Lower lobe of right lung (tissue), 2 donors: ENCODE results near the gene COX15. TPM values are rescaled to one million over a fixed set of nuclear protein-coding genes. Genes with fewer than 3 reads are reported as not detected.

Experiments used
- ATAC-seq, 2 donors: fragments of 200-7000 bp; cut with Tn5 transposase; one replicate each; pipeline ENCODE4 v1.9.1; 2020 to 2022; ENCODE audit warnings: mild to moderate bottlenecking in 2 of 2, moderate library complexity in 2 of 2
- DNase-seq: peaks from one replicate; pipeline ENCODE4 v3.0.0-alpha.2; 2020
- H3K27ac ChIP-seq: fragments of 200-600 bp; one replicate; pipeline ENCODE4 v1.8.0; 2022
- H3K27me3 ChIP-seq: fragments of 200-600 bp; one replicate; pipeline ENCODE4 v1.8.0; 2022; ENCODE audit warnings: low read depth
- H3K36me3 ChIP-seq: fragments of 200-600 bp; one replicate; pipeline ENCODE4 v1.8.0; 2022; ENCODE audit warnings: mild to moderate bottlenecking
- H3K4me1 ChIP-seq: fragments of 200-600 bp; one replicate; pipeline ENCODE4 v1.8.0; 2022
- H3K4me3 ChIP-seq: fragments of 200-600 bp; one replicate; pipeline ENCODE4 v1.8.0; 2022; ENCODE audit warnings: mild to moderate bottlenecking
- H3K9me3 ChIP-seq: fragments of 200-600 bp; one replicate; pipeline ENCODE4 v1.8.0; 2022
- intact Hi-C: fragments of 100-400 bp; cut with DNase I; formaldehyde crosslinking; loops from one replicate; pipeline ENCODE4 v1.11.0; 2022
- total RNA-seq: library from RNA; stranded (reverse); fragmentation: NEBNext Ultra II Directional; extraction: Animal tissue kit (Norgen Biotek cat#: 25700); gene quantifications from one replicate; pipeline ENCODE4 v1.2.1, GENCODE V29; 2021
- TF ChIP-seq, protein P1 (sequence below): fragments of 200-600 bp; IDR thresholded peaks from one replicate; pipeline ENCODE4 v1.8.0; 2022; ENCODE audit warnings: antibody characterized with exemption, mild to moderate bottlenecking
- donor health status: DM: no; HTN: yes; CAD: no; lungs with severe emphysema.

Gene COX15
- total RNA-seq, 1 donor from 2014 or later = 33.1 TPM

DNA sequence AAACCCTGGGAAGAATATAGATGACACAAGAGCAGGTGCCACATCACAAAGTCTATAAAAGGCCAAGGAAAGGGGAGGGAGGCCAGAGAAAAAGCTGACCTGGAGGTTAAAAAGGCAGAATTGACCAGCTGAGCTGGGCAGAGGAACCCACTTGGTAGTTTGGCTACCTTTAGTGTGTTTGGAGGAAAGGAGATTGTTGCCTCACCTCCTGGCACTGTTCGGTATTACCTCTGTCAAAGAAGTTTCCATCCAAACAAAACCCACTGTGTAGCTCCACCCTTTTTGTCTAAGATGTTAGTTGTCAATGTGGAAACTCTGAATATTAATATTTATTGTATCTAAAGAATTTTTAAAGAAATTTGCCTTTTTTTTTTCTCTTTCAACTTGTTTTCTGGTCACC, 49.2 kb downstream of the COX15 start:
- H3K27me3 ChIP-seq = no peaks in the 10 kb centered on the region
- no peak for ATAC-seq
- no peak for DNase-seq

More for the DNA sequence above, 49.2 kb downstream of the COX15 start:
- TF ChIP-seq, protein P1, sequence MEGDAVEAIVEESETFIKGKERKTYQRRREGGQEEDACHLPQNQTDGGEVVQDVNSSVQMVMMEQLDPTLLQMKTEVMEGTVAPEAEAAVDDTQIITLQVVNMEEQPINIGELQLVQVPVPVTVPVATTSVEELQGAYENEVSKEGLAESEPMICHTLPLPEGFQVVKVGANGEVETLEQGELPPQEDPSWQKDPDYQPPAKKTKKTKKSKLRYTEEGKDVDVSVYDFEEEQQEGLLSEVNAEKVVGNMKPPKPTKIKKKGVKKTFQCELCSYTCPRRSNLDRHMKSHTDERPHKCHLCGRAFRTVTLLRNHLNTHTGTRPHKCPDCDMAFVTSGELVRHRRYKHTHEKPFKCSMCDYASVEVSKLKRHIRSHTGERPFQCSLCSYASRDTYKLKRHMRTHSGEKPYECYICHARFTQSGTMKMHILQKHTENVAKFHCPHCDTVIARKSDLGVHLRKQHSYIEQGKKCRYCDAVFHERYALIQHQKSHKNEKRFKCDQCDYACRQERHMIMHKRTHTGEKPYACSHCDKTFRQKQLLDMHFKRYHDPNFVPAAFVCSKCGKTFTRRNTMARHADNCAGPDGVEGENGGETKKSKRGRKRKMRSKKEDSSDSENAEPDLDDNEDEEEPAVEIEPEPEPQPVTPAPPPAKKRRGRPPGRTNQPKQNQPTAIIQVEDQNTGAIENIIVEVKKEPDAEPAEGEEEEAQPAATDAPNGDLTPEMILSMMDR = no peak
- intact Hi-C loops = no loop called here
- H3K4me1 ChIP-seq = no peaks in the 10 kb centered on the region
- H3K9me3 ChIP-seq = no peaks in the 10 kb centered on the region
- H3K36me3 ChIP-seq = peaks cover 21% of the 10 kb centered on the region
- H3K4me3 ChIP-seq = no peak overlapping the region
- no peak overlapping the region for H3K27ac ChIP-seq

Other genes with a start within 250 kb of the COX15 start
- gene NKX2-3, start 199.2 kb downstream of the COX15 start, total RNA-seq = not detected
- gene SLC25A28, start 111.7 kb downstream of the COX15 start, total RNA-seq = 50.1 TPM
- gene ENTPD7, start 72.6 kb downstream of the COX15 start, total RNA-seq = 8.1 TPM
- gene CUTC, start 107 bp upstream of the COX15 start, total RNA-seq = 16.4 TPM
- gene ABCC2, start 50.5 kb upstream of the COX15 start, total RNA-seq = 1.9 TPM